ENCODE results near the gene MLLT1.

The MLLT1 gene

DNA sequence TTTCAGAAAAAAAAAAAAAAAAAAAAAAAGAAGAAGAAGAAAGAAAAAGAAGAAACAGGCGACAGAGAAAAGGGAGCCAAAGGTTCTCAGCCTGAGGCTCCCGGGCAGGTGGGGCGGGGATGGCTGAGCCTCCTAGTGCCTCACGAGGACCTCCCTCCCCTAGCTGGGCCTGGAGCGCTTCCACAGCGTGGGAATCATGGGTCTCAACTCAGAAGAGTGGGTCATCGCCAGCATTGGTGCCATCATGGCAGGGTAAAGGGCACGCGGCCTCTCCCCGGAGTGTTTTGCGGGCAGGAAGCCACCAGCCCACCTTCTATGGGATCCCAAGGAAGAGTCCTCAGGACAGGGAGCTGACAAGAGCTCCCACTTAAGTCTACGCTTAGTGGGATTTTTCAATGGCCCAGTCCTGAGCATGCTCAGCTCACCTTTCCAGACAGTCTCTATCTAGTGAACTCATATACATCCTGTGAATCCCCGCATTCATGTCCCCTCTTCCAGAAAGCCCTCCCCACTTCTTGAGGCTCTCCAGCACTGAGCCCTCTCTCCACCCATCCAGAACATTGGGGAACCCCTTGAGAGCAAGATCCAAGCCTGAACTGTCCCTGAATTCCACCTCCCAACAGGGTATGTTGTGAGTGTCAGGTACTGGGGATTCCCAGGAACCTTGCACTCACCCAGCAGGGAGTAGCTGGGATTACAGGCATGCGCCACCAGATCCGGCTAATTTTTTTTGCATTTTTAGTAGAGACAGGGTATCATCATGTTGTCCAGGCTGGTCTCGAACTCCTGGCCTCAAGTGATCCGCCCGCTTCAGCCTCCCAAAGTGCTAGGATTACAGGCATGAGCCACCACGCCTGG is 74.7 kb downstream of the MLLT1 start:
- no peak for DNase-seq

DNA sequence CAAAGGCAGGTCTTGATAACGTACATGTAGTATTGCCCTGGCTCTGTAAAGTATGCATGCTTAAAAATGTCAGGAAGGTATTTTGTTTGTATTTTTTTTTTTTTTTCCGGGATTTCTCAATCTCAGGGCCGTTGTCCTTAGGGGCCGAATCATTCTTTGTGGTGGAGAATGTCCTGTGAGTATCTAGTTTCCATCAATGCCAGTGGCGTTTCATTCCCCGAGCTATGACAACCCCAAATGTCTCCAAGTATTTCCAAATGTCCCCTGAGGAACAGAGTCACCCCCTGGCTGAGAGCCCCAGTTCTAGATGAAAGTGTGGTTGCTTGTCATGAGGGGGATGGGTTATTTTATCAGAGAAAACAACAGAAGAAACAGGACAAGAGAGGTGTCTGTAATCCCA is 75.6 kb downstream of the MLLT1 start:
- no peak for DNase-seq

DNA sequence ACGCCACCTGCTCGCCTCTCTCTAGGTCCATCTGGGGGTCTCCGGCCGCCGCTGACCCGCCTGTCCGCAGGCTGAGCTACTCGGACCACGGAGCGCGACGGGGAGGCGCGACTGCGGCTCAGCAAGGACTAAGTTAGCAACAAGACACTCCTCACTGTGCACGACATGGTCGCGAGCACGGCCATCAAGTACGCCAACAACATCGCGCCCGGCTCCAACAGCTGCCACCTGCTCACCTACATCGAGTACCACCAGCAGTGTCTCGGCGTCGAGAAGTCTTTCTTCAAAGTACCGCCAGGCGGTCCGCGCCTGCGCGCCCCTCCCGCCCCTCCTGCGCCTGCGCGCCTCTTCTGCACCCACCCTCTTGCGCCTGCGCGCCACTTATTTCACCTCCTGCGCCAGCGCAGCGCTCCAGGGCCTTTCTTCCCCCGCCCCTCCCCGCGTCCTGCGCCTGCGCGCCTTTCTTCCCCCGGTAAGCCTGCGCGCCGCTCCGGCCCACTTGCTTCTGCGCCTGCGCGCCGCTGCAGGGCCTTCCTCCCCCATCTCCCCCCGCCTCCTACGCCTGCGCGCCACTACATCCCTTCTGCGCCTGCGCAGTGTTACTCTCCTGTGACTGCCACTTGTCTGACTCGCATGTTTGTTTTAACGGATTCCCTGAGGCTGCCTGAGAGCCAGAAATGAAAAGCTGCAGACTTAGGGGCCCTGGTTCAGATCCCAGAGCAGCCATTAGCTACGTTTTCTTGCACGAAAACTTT is 80.4 kb downstream of the MLLT1 start:
- peak; percentile 100 for DNase-seq

DNA sequence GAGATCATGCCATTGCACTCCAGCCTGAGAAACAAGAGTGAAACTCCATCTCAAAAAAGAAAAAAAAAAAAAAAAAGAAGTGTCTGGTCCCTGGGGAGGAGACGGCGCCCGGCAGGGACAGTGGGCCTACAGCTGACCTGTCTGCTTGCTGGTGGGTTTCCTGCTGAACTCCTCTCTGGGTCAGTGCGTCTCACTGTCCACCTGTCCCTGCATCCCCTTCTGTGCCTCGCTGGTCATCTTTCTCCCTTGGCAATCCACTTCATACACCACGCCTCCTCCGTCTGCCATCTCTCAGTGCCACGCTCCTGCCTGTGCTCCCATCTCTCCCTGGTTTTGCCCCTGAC is 80.9 kb downstream of the MLLT1 start:
- DNase-seq = no peak

DNA sequence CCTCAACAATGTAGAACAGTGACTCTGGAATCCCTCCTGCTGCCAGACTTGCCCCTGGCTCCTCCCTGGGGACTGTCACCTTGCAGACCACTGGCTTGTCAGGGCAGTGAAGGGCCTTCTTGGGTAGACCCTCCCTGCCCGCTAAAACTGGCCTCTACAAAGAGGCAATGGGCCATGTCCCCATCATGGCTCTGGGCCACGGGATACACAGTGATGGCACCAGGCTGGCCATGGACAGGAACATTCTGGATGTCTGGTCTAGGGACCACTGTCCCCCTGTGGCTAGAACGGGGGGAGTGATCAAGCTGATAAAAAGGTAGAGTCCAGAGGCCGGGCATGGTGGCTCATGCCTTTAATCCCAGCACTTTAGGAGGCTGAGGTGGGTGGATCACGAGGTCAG is 83.4 kb downstream of the MLLT1 start:
- DNase-seq = no peak

DNA sequence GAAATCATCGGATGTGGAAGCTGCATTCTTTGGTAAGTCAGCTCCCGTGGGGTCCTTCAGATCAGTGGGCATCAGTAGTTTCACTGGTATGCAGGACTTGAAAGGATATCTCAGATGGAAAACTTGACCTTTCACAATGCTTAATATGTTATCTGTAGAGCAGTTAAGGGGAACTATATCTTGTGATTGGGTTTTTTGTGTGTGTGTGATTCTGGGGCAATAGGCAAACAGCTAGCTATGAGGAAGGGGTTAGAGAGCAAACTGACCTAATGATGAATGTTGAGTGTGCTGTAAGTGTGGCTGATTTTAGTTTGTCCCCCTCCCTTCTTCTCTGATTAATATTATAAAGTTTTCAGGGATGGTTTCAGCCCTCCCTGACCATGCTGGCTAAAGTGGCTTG is 91.0 kb downstream of the MLLT1 start:
- DNase-seq = no peak

DNA sequence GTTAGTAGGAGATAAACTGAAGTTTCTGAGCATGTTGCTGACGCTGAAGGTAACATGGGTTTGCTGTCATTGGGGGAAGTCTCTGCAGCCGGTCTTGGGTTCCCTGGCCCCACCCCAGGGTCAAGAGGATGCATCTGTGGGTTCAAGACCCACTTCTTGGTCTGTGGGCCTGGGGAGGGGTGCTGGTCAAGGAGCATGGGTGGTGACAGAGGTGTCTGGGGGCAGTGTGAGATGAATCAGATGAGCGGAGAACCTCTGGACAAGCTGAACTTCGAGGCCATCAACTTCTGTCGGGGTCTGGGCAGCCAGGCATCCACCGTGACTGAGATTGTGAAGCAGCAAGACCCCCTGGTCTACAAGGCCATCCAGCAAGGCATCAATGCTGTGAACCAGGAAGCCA is 92.4 kb downstream of the MLLT1 start:
- DNase-seq = no peak

DNA sequence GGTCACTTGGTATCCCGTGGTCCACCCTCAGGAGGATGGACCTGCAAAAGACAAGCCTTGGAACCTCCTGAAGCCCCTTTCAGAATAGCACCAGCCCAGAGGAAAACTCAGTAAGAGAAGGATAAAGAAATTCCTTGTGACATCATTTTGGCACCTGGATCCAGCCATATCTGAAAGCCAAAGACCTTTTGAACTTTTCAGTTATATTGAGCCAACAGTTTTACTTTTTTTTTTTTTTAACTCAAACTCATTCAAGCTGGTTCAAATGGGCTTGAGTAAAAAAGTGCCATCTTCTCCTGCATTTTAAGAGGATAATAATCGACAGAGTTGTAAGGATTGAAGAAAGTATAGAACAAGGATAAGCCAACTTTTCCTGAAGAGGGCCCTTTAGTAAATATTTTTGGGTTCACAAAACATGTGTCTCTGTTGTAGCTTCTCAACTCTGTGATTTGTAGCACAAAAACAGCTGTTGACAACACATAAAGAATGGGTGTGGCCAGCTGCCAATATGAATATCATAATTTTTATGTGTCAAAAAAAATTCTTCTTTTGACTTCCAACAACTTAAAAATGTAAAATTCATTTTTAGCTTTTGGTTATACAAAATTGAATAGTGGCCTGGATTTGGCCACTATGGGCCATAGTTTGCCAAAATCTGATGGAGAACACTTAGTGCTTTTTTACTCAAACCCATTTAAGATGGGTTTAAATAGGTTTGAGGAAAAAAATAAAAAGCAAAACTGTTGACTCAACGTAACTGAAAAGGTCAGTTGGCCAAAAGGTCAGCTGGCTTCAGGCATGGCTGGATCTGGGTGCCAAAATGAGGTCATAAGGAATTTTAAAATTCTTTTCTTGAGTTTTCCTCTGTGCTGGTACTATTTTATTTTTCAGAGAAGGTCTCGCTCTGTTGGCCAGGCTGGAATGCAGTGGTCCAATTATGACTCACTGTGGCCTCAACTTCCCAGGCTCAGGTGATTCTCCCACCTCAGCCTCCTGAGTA is 93.6 kb downstream of the MLLT1 start:
- no peak for DNase-seq

DNA sequence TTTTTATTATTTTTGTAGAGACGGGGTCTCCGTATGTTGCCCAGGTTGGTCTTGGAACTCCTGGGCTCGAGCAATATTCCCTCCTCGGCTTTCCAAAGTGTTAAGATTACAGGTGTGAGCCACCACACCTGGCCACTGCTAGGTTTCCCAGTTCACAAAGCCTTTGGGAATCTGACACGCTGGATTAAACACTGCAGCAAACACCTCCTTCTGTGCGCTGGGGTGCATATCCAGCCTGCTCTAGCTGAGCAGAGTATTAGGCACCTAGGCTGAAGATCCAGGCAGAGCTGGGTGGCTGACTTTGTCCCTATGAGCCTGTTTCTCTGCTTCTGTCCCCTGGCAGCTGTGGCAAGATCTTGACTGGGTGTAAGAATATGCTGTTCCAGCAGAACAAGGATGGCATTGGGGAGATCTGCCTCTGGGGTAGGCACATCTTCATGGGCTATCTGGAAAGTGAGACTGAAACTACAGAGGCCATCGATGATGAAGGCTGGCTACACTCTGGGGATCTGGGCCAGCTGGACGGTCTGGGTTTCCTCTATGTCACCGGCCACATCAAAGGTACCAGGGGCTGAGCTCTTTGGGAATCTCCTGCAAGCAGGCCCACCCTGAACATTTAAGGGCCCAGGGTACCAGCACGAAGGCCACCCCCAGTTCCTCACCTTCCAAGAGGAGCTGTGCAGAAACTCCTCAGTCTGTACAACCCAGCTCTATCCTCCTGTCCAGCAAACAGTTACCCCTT is 94.5 kb downstream of the MLLT1 start:
- DNase-seq = no peak

DNA sequence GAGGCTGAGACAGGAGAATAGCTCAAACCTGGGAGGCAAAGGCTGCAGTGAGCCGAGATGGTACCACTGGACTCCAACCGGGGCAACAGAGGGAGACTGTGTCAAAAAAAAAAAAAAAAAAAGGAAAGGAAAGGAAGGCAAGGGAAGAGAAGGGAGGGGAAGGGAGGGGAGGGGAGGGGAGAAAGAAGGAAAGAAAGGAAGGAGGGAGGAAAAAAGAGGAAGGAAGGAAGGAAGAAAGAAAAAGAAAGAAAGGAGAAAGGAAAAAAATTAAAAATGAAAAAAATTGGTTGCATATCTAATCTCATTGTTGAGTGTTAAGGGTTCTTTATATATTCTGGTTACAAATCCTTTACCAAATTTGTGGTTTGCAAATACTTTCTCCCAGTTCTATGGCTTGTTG is 98.7 kb downstream of the MLLT1 start:
- DNase-seq = no peak

DNA sequence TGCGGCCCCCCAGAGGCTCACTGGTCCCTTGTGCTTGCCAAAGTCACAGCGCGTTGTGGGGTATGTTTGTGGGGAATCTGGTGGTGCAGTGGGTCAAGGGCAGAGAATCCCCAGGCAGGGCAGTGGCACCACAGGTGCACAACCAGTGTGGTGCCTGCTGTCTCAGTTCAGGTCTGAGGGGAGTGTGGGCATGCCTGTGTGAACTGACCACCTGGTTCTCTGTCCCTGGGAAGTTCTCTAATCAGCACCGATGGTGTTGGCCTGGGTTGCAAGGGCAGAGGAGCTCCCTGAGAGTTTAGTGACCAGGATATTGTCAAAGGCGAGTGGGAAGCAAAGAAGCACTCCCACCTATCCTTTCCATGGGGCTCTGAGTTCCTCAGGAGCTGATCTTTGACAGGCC is 106.6 kb downstream of the MLLT1 start:
- no peak for DNase-seq

DNA sequence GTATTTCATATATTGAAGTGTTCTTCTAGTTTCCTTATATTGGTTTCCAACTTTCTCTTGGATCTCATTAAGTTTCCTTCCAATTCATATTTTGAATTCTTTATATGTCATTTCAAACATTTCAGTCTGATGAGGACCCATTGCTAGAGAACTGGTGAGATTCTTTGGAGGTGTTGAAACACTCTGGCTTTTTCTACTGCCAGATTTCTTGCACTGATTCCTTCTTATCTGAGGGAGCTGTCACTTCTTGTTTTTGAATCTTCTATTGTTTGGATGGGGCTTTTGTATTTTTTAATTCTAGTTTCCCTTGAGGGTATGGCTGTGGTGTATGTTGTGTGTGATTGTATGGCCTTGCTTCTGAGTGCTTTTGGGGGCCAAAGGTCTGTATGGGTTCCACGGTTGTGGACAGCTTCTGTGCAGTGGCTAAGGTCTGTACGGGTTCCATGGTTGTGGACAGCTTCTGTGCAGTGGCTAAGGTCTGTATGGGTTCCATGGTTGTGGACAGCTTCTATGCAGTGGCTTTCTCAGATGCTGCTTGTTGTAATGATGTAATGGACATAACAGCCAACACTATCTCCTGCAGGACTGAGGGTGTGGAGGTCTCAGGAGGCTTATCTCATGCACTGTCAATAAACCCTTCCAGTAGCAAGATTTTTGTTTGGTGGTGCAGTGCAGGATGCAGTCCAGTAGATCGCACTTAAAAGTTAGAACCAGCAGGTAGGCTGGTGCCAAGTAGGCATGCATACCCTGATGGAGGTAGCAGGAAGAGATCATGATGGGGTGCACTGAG is 107.5 kb downstream of the MLLT1 start:
- no peak for DNase-seq

DNA sequence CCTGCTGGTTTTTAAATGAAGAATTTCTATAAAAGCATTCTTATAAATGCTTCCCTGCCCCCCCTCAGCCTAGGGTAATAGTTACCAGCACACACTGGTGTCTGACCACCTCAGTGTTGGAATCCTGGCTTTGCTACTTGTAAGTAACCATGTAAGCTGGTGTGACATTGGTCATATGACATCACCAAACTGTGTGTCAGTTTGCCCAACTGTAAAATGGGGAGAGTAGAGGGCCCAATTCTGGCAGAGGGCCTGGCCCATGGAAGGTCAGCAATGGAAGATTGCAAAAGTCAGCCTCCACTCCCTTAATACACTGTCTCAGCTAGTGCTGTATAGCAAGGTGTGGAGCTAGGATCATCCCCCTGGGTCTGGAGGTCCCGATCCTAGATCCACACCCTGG is 112.7 kb downstream of the MLLT1 start:
- no peak for DNase-seq

DNA sequence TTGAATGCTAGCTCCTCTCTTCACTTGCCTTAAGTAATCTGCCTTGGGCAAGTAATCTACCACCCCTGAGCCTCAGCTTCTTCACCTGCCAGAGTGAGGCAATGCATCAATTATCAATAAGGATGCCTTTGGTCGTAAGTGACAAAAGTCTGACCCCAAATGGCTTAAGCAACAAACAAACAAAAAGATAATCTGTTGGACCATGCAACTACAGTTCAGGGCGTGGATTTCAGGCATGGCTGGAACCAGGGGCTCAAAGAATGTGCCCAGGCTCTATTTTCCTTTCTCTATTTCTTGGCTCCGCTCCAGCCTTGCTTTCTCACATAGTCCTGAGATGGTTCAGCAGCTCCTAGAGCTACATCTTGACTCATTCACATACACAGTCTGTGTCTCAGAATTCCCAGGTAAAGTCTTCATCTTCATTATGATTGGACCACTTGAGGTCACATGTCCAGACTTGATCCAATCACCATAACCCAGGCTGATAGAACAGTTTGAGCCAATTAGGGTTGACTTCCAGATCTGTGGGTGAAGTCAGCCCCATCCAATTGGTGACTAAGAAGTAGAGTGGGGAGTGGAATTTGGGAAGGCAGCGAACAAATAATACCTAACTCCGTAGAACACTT is 114.8 kb downstream of the MLLT1 start:
- DNase-seq = no peak

DNA sequence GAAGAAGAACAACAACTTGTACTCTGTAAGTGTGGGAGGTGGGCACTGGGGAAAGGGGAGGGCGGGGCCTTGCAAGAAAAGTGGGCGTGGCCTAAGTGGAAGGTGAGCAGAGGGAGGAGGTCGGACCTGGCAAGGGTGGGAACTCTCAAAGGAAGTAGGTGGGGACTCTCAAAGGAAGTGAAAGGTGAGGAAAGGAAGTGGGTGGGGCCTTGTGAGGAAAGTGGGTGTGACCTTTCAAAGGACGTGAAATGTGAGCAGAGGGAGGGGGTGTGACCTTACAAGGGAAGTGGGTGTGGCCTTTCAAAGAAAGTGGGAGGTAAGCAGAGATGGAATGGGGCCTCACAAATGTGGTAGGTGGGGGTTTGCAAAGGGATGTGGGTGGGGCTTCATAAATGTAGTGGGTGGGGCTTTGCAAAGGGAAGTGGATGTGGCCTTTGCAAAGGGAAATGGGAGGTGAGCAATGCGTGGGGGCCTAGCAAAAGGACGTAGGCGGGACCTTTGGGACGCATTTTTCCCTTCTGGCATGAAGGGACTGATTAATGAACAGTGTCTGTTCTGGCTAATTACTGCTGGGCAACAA is 118.4 kb downstream of the MLLT1 start:
- peak; percentile 74 for DNase-seq
